22Rv1 (cell line): ENCODE data around the gene NUTM2F.
"Not testable (repeated sequence)": the region's sequence is repeated elsewhere in the genome, so short reads cannot be mapped to it uniquely, and the experiment has no call there.

Source experiments
- ZFX ChIP-seq: fragments of 450-650 bp; IDR thresholded peaks from 2 replicates; pipeline ENCODE4 v1.6.1; 2017; ENCODE audit warnings: antibody characterized with exemption, borderline replicate concordance
- TF ChIP-seq, protein P1 (sequence below): fragments of 450-650 bp; IDR thresholded peaks from 2 replicates; pipeline ENCODE4 v1.5.1; 2017; ENCODE audit warnings: mild to moderate bottlenecking

DNA sequence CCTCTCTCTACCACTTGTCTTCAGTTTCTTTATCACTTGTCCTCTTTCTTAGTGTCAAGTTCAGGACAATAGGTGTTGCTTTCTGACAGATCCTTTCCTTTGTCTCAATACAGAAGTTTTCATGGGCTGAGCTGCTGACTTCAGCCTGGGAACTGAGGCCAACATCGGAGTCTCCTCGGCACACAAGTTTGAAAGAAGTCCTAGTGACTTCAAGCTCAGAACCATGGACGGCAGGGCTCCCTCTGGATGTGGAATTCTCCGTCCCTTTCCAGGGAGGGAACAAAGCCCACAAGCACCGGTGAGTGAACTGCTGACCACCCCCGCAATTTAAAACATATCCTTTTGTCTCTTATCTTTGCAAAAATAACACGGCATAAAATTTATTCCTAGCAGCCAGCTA lies 10.3 kb upstream of the NUTM2F start:
- TF ChIP-seq, protein P1, sequence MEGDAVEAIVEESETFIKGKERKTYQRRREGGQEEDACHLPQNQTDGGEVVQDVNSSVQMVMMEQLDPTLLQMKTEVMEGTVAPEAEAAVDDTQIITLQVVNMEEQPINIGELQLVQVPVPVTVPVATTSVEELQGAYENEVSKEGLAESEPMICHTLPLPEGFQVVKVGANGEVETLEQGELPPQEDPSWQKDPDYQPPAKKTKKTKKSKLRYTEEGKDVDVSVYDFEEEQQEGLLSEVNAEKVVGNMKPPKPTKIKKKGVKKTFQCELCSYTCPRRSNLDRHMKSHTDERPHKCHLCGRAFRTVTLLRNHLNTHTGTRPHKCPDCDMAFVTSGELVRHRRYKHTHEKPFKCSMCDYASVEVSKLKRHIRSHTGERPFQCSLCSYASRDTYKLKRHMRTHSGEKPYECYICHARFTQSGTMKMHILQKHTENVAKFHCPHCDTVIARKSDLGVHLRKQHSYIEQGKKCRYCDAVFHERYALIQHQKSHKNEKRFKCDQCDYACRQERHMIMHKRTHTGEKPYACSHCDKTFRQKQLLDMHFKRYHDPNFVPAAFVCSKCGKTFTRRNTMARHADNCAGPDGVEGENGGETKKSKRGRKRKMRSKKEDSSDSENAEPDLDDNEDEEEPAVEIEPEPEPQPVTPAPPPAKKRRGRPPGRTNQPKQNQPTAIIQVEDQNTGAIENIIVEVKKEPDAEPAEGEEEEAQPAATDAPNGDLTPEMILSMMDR: not testable (repeated sequence)
- TF ChIP-seq ZFX: not testable (repeated sequence)
